Right forelimb (tissue), 1 donor: ENCODE data around the gene PPP4R3B.
A peak's percentile ranks its signal among the peaks of the same experiment; 100 is the strongest.
"Not testable (repeated sequence)": the region's sequence is repeated elsewhere in the genome, so short reads cannot be mapped to it uniquely, and the experiment has no call there.

Source experiments
- DNase-seq: peaks from one replicate; pipeline ENCODE4 v3.0.0-alpha.2; 2018

Gene PPP4R3B

GRCh38 chr2:55617175-55618024 is at the start of gene PPP4R3B:
Gene PPP4R3B (minus strand): TSS chr2:55617622. CDS start chr2:55617285, 337 bp downstream.
- peak; percentile 100 for DNase-seq

DNA sequence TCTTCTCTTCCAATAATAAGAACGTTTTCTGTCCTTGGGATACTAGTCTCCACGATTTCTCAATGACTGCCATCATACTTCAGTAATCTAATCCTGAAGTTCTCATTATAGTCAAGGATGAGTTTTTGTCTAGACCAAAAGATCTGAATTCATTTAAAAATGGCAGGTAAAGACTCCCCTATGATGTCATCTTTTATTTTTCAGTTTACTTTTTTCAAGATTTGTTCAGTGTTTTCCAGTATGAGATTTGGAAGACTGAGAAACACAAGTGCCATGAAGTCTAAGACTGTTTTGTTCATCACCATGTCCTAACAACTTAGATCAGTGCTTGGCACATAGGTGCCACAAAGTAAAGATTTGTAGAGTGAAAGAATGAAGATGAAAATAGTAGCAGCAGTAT is 35.8 kb upstream of the PPP4R3B start:
- DNase-seq, result no peak

DNA sequence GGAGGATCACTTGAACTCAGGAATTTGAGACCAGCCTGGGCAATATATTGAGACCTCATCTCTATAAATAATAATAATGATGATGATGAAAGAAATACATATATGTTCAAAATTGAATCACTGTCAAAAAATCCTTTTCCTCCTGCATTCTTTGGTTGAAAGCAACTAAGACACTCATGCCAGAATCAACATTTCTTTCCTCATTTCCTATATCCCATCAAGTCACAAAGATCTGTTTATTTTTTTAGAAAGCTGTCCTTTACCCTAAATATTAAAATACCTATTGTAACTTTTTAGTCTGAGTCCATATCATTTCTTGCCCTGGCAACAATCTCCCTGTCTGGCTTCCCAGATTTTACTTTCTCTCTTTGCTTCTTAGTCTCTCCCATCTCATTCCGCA is 31.8 kb upstream of the PPP4R3B start:
- no peak for DNase-seq

- no peak for DNase-seq
These were observed 19.4 kb upstream of the PPP4R3B start for GRCh38 chr2:55636831-55637230.

GRCh38 chr2:55628931-55629330 is 11.5 kb upstream of the PPP4R3B start:
- no peak for DNase-seq

DNA sequence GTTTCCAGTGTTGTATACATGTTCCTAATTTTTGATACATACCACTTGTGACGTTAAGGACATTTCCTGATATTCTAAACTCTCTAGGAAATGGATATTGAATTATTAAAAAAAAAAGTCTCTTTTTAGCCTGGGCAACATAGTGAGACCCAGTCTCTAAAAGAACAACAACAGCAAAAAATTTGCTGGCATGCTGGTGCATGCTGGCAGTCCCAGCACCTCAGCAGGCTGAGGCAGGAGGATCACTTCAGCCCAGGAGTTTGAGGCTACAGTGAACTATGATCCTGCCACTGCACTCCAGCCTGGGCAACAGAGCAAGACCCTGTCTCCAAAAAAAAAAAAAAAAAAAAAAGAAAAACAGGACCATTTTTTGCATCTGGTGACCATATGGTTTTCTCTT is 10.5 kb upstream of the PPP4R3B start:
- DNase-seq, result no peak

GRCh38 chr2:55621802-55622201 is 4.4 kb upstream of the PPP4R3B start:
- DNase-seq, result no peak

GRCh38 chr2:55620123-55620779 is 2.8 kb upstream of the PPP4R3B start:
- no peak for DNase-seq

DNA sequence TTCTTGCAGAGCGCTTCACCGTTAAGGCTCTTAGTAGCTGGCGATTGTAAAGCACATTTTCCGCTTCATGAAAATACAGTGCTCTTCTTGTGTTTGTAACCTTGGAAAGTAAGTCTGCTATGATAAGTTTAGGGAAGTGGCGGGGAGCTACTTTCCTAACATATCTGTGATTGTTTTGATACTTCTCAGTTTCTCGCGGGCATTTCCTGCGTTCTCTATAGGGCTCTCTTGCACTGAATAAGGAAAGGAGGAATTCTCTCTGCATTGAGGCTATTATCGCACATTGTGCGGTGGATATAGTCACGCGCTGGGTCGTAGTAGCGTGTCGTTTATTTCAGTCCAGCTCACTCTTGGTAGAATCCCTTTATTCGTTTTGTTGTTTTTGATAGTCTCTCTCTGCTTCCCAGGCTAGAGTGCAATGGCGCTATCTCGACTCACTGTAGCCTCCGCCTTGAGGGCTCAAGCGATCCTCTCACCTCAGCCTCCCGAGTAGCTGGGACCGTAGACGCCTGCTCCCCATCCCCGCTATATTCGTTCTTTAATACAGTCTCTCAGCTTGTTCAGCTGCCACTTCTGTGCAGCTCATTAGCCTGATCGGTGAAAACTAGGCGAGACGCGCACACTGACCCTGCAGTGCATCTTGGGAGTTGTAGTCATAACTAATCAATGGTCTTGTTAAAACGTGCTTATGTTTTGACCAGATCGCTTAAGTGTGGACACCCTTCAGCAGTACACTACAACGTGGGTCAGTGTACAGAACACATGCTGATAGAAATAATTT is 1.0 kb upstream of the PPP4R3B start:
- peak; percentile 72 for DNase-seq

- no peak for DNase-seq
These were observed 528 bp upstream of the PPP4R3B start for GRCh38 chr2:55618025-55618274.

- DNase-seq, result peak; percentile 48
These were observed 759 bp downstream of the PPP4R3B start for GRCh38 chr2:55616551-55617174.

- no peak for DNase-seq
These were observed 5.4 kb downstream of the PPP4R3B start for GRCh38 chr2:55611997-55612396.

DNA sequence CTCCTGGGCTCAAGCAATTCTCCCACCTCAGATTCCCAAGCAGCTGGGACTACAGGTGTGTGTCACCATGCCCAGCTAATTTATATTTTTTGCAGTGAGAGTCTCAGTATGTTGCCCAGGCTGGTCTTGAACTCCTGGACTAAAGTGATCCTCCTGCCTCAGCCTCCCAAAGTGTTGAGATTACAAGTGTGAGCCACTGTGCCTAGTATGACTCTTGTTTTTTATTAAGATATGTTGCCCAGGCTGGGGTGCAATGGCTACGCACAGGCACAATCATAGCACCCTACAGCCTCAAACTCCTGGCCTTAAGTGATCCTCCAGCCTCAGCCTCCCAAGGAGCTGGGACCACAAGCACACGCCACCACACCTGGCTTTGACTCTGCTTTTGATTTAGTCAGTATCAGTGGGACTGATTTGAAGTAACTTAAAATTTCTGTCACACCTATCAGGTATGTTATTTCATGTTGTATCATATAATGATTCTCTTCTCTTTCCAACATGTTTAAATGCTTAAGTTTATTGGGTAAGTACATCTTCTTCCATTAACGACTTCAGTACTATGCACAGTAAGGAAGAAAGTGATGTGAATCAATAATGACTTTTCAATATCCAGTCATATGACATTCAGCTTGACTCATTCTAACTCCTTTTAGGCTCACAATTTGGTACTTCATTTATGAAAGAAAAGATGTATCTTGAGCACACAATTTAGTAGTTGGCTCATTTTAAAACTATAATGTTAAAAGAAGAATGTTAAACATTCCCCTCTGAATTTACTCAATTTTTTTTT is 6.3 kb downstream of the PPP4R3B start:
- no peak for DNase-seq

- DNase-seq, result no peak
These were observed 7.4 kb downstream of the PPP4R3B start for GRCh38 chr2:55609938-55610578.

GRCh38 chr2:55609193-55609794 is 8.1 kb downstream of the PPP4R3B start:
- DNase-seq, result no peak

DNA sequence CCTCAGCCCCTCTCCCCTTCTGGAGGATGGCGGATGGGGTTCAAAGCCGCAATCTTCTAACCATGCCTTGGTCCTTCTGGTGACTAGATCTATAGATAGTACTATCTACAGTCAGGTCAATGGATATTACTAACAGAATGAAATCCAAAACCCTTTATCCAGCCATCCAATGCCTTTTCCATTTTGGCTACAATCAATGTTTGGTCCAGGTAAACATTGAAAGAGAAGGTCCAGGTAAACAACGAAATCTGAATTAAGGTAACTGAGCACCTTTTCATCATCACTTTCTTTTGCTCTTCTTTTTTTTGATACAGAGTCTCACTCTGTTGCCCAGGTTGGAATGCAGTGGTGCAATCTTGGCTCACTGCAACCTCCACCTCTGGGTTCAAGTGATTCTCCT is 9.7 kb downstream of the PPP4R3B start:
- DNase-seq, result no peak

DNA sequence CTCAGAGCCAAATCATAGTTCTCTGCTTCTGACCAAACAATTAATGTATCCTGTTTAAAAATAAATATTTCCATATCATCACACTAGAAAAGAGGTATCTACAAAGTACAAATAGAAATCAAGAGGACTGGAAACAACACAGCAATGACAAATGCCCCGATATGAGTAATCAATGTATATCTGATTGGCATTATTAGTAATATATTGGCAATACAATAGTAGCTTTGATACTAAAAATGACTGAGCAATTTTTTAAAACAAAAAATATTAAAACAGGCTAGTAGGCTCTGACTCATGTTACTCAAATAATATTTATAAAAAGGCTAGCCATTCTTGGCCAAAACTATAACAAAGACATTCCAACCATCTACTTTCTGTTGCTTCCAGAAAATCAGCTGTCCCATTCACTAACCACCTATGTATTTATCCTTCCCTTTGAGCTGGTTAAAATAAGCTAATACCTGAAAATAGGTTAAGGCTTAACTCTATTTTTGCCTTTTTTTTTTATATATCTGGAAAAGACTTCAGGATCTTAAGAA is 13.3 kb downstream of the PPP4R3B start:
- no peak for DNase-seq

- no peak for DNase-seq
These were observed 15.6 kb downstream of the PPP4R3B start for GRCh38 chr2:55601849-55602248.

DNA sequence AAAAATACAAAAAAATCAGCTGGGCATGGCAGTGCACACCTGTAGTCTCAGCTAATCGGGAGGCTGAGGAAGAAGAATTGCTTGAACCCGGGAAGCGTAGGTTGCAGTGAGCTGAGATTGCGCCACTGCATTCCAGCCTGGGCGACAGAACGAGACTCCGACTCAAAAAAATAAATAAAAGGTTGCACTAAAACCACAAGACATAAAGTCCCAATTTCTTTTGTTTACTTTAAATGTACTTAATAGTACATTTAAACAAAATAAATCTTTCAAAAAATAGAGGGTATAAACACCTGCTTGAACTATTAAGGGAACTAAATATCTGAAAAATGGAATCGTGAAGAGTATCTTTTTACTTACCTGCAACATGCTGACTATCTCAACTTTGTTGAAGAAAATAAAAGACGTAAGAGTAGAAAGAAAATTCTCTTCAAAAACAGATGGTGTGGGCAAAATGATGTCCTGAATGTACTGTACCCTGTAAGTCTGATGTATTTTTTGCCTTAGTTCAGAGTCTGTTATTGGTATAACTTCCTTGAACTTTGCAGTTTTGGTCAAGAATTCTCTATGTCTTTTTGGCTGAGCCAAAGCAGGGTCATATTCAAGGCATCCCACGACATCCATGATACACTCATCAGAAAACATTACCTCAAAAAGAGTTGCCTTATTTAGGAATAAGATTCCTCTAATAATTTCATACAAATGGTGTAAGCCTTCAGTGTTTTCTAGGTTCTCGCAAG is 19.2 kb downstream of the PPP4R3B start:
- DNase-seq, result no peak

- not testable (repeated sequence) for DNase-seq
These were observed 20.6 kb downstream of the PPP4R3B start for GRCh38 chr2:55596795-55597194.

DNA sequence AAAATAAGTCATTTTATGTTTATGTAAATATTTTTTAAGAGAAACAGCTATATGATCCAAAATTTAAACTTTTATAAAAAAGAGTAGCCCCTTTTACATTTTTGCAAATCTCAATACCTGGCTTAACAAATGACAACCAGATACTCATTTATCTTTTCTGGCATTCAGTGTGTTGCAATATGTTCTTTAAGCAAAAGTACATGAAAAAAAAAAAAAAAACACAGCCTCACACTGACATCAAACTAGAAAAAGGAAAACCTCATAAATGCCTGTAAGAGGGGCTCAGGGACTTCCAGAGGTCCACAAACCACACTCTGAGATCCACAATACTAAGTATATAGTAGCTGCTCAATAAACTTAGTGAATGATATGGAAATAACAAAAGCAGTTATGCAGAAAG is 21.9 kb downstream of the PPP4R3B start:
- no peak for DNase-seq
